SK-N-SH (cell line): Measurements from ENCODE around the gene MYH10.

Source experiments
- CTCF ChIP-seq: fragments of 200-600 bp; sonication (generic); IDR thresholded peaks from 2 replicates; pipeline ENCODE4 v1.6.1; 2017; ENCODE audit warnings: antibody characterized with exemption, mild to moderate bottlenecking, moderate library complexity
- GABPA ChIP-seq: IDR thresholded peaks from 2 replicates; pipeline ENCODE4 v1.4.0; 2012; ENCODE audit warnings: low read depth, mild to moderate bottlenecking
- JUND ChIP-seq: IDR thresholded peaks from 2 replicates; pipeline ENCODE4 v1.4.0; 2012
- MXI1 ChIP-seq: IDR thresholded peaks from 2 replicates; pipeline ENCODE4 v1.6.1; 2012; ENCODE audit warnings: mild to moderate bottlenecking, low read depth, low read length, improper control_type of control experiment
- POLR2AphosphoS5 ChIP-seq: IDR thresholded peaks from 2 replicates; pipeline ENCODE4 v1.6.1; 2012; ENCODE audit warnings: low read depth, low read length
- RFX5 ChIP-seq: IDR thresholded peaks from 2 replicates; pipeline ENCODE4 v1.6.1; 2012; ENCODE audit warnings: mild to moderate bottlenecking, improper control_type of control experiment, low read length
- RXRA ChIP-seq: IDR thresholded peaks from 2 replicates; pipeline ENCODE4 v1.4.0; 2012; ENCODE audit warnings: low read depth, mild to moderate bottlenecking, borderline replicate concordance
- SMC3 ChIP-seq: IDR thresholded peaks from 2 replicates; pipeline ENCODE4 v1.6.1; 2012; ENCODE audit warnings: low read depth, low read length, improper control_type of control experiment
- TAF1 ChIP-seq: IDR thresholded peaks from 2 replicates; pipeline ENCODE4 v1.6.1; 2012; ENCODE audit warnings: low read depth, mild to moderate bottlenecking, low read length, moderate library complexity, borderline replicate concordance
- TF ChIP-seq, protein P1 (sequence below): IDR thresholded peaks from 2 replicates; pipeline ENCODE4 v1.4.0; 2012; ENCODE audit warnings: low read depth
- TF ChIP-seq, protein P2 (sequence below): fragments of 150-350 bp; IDR thresholded peaks from 2 replicates; pipeline ENCODE4 v1.6.1; 2016; ENCODE audit warnings: mild to moderate bottlenecking, low read depth, low read length

DNA sequence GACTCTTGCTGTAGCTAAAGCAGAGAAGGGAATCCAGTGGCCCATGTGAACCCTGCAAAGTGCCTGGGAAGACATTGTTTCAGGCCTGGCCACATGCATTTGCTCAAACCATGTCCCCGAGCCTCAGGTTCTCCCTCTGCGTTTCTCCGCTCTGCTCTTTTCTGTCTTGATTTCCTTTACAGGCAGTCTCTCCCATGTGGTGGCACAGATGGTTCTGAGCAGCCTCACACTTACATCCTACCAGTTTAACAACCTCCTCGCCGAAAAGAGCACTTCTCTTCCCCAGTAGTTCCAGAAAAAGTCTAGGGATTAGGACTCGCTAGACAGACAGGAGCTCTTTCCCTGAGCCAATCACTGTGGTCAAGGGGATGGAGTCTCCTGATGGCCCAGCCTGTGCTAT lies 28.3 kb upstream of the MYH10 start:
- TF ChIP-seq RXRA, result no peak
- TF ChIP-seq CTCF, result no peak
- TF ChIP-seq GABPA, result no peak
- TF ChIP-seq RFX5, result no peak
- no peak for TF ChIP-seq POLR2AphosphoS5
- TF ChIP-seq, protein P1, sequence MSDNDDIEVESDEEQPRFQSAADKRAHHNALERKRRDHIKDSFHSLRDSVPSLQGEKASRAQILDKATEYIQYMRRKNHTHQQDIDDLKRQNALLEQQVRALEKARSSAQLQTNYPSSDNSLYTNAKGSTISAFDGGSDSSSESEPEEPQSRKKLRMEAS, result no peak
- no peak for TF ChIP-seq MXI1
- TF ChIP-seq TAF1, result no peak
- TF ChIP-seq, protein P2, sequence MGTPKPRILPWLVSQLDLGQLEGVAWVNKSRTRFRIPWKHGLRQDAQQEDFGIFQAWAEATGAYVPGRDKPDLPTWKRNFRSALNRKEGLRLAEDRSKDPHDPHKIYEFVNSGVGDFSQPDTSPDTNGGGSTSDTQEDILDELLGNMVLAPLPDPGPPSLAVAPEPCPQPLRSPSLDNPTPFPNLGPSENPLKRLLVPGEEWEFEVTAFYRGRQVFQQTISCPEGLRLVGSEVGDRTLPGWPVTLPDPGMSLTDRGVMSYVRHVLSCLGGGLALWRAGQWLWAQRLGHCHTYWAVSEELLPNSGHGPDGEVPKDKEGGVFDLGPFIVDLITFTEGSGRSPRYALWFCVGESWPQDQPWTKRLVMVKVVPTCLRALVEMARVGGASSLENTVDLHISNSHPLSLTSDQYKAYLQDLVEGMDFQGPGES, result no peak
- no peak for TF ChIP-seq SMC3
- TF ChIP-seq JUND, result no peak
